GM12872 (cell line): ENCODE results near the gene ZDHHC14.

ENCODE experiments used
- TF ChIP-seq, protein P1 (sequence below): IDR thresholded peaks from 3 replicates; pipeline ENCODE4 v1.5.1; 2011; ENCODE audit warnings: low read depth, mild to moderate bottlenecking, low read length, moderate library complexity; ENCODE audit not compliant: insufficient read depth

The ZDHHC14 gene

DNA sequence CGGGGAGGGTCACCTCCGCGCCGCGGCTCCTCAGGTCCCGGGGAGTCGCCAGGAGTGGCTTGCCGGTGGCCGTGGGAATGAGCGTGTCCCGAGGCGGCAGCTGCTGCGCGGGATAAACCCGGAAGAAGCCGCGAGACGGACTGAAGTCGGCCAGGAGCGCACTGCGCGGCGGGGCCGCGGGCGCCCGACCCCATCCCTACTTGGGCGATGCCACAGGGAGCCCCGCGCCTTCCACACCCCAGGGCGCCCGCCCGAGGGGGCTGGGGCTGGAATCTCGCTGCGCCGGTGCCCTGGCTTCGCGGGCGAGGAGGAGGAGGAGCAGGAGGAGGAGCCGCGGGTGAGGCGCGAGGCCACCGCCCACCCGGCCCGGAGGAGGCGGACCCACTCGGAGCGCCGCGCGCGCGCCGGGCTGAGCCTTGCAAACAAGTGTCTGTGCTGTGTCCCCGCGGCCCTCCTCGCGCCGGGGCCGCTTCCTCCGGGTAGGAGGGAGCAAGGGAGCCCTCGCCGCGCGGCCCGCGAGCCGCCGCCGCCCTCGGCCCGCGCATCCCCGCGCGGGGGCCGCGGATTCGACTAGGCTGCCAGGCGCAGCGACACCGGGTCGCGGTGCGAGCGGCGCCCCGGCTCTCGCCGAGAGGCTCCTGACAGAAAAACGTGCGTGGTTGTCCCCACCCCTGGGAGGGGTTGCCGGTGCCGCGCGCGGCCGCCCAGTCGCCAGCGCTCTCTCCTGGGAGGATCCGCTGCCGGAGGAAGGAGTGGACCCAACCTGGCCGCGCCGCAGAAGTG, at the start of gene ZDHHC14:
Gene ZDHHC14, plus strand, starts transcription at position 412 of the 783 bp plus-strand sequence.
- TF ChIP-seq, protein P1, sequence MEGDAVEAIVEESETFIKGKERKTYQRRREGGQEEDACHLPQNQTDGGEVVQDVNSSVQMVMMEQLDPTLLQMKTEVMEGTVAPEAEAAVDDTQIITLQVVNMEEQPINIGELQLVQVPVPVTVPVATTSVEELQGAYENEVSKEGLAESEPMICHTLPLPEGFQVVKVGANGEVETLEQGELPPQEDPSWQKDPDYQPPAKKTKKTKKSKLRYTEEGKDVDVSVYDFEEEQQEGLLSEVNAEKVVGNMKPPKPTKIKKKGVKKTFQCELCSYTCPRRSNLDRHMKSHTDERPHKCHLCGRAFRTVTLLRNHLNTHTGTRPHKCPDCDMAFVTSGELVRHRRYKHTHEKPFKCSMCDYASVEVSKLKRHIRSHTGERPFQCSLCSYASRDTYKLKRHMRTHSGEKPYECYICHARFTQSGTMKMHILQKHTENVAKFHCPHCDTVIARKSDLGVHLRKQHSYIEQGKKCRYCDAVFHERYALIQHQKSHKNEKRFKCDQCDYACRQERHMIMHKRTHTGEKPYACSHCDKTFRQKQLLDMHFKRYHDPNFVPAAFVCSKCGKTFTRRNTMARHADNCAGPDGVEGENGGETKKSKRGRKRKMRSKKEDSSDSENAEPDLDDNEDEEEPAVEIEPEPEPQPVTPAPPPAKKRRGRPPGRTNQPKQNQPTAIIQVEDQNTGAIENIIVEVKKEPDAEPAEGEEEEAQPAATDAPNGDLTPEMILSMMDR = no peak

DNA sequence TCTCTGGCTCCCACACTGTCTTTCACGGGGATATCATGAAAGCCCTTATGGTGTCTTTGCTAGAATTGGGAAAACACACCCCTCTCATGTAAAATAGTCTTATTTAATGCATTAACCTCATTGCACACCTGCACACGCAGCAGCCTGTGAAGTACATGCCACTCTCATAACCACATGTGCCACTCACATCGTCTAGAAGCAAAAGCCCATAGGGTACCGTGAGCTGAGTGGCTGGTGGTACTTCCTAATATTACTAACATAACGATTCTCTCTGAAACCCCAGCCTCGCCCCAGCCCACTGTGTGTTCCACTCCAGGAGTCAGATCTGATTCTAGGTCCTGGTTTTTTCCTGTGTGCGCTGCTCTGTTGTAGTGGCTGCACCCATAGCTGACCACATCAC, 48.2 kb upstream of the ZDHHC14 start:
- TF ChIP-seq, protein P1 = no peak

DNA sequence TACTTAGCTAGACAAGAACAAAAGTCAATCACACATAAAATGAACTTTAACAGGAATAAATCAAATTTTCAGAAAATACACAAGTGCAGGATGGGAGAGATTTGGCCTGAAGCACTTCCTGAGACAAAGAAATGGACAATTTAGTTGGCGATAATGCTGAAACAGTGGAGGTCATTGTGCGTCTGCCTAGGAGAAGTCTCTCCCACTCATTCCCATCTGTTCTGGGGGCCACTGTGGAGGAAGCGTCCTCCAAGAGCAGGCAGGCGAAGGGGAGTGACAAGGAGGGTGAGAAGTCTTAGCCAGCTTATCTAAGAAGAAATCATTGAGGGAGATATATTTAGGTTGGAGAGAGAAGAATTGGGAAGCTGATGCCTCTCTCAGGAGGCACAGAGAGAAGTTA, 47.5 kb upstream of the ZDHHC14 start:
- TF ChIP-seq, protein P1 = no peak

GRCh38 chr6:157333956-157334355, 47.0 kb upstream of the ZDHHC14 start:
- TF ChIP-seq, protein P1 = no peak

GRCh38 chr6:157335829-157336228, 45.2 kb upstream of the ZDHHC14 start:
- TF ChIP-seq, protein P1 = no peak

- TF ChIP-seq, protein P1 = no peak
Observed at GRCh38 chr6:157337751-157338150, 43.2 kb upstream of the ZDHHC14 start.

DNA sequence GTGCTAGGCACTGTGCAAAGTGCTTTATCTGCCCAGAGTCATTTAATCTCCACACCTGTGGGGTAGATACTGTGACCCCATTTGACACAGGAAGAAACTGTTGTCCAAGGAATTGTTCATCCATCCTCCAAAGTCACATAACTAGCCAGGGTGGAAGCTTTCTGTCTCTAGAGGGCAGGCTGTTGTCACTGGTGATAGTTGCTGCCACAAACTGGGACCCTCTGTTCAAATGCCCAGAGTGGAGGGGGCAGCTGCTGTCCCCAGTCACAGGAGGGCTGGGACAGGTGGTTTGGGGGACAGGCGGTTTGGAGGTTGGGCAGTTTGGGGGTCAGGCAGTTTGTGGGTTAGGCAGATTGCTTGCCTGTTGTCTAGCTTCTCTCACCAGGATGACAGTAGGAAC, 41.6 kb upstream of the ZDHHC14 start:
- TF ChIP-seq, protein P1 = peak; percentile 34; the same call in 2 of the 3 replicates
